Activated CD4-positive, CD25-positive, alpha-beta regulatory T cell (primary cell): Measurements from ENCODE around the gene HELLS.
"Not testable (repeated sequence)": the region's sequence is repeated elsewhere in the genome, so short reads cannot be mapped to it uniquely, and the experiment has no call there.

Source experiments
- DNase-seq, 4 experiments: peaks; one replicate each; lab custom pipeline; 2025; lab: John Stamatoyannopoulos, UW

Gene HELLS

DNA sequence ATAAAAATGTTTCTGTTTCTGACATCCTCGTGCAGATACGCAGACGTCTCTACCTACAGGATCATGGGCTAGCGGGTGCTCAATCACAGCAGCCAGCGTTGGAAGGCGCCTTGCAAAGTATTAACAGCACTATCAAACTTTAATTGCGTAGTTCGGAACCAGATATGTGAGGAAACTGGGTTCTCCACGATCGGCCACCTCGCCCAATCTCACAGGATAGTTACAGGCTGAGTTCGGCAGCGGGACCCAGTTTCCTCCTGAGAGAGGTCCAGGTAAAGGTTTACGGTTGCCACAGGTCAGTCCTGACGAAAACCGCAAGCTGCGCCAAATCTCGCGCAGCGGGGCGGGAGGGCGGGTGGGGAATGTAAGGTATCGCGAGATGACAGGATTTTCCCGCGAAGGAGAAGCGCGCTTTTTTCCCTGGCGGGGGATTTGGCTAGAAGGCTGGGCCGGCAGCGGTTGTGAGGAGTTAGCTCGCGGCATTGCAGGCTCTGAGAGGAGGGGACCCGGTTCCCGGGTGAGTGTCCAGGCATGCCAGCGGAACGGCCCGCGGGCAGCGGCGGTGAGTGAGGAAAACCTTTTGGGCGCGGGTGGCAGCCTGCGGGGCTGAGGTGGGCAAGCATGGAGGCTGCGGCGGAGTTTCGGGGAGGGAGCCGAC lies at the start of gene HELLS:
Gene HELLS, plus strand, starts transcription at position 398 of the 658 bp plus-strand sequence. Its CDS starts 134 bp downstream, at position 532.
- DNase-seq = peak; percentile 40 to 55 (median 51)

DNA sequence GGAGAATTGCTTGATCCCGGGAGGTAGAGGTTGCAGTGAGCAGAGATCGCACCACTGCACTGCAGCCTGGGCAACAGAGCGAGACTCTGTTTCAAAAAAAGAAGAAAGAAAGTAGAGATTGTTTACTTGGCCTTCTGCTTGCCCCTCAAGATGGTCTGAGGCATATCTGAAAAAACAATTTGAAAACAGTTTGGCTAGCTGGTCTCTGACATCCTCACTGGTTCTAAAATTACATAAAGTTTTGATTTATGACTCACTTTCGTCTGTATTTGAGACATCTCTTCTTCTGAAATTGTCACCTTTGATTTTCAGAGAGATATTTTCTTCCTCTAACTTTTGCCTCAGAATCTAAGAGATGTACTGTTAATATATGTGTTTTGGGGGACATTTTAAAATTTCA lies 49.6 kb upstream of the HELLS start:
- DNase-seq = no peak

DNA sequence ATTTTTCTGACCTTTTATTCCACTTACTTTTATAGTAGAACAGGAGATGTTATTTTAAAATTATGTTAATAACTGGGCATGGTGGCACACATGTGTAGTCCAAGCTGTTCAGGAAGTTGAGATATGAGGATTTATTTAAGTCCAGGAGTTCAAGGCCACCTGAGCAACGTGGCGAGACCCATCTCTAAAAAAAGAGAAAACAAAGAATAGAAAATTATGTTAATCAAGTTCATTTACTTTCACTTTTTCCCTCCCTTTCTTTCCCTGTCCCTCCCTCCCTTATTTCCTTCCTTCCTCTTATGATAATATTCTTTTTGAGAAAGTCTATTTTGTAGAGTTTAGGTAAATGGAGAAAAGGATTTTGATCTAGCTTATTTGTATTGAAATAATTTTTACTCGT lies 48.9 kb upstream of the HELLS start:
- no peak for DNase-seq

DNA sequence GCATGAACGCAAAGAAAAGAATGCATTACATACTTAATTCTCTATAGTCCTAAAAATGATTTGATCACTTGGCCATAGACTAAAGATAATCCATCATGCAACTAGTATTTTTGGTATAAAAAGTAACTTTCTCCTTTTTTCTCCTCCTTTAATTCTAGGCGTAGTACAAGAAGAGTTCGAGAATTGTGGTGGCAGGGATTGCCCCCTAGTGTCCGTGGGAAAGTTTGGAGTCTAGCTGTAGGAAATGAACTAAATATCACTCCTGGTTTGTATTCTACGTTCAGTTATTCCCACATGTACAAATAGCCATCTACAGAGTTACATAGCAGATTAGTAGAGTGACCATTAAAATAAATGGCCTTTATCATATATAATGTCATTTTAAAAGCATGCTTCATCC lies 45.5 kb upstream of the HELLS start:
- DNase-seq = no peak

DNA sequence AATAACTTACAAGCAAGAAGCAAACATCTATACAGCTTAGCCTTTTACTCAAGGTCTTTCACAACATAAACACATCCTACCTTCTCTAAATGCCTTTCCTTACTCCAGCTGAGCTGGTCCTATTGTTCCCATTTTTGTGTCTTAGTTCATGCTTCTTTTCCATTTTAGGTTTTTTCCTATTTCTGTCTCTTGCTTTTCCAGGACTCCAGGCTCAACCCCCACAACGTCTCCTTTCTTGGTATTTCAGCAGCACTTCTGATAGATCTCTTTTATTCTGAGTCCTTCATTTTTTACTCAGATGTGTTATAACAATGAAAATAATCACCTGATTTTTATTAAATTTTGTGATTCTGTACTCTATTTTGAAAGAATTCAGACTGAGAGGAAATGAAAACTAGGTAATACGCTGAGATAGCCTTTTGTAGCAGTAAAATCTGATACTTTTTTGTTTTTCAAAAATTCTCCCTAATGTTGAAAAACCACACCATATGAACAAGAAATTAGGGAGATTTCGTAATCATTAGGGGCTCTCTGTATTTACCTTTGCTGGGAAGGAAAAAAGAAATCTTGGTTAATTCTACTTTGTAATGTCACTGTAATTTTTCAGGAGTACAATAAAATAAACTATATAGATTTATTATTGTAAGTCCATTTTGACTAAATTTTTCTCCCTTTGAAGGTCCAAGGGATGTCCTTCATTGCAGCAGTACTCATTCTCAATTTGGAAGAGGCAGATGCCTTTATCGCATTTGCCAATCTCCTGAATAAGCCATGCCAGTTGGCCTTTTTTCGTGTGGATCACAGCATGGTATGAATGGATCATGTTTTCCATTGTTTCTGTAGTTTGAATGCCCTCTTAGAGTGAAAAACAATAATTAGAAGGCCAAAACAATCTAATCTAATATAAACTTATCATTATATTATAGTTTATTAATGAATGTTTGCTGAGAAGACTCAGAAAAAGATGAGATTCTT lies 24.0 kb upstream of the HELLS start:
- no peak for DNase-seq

DNA sequence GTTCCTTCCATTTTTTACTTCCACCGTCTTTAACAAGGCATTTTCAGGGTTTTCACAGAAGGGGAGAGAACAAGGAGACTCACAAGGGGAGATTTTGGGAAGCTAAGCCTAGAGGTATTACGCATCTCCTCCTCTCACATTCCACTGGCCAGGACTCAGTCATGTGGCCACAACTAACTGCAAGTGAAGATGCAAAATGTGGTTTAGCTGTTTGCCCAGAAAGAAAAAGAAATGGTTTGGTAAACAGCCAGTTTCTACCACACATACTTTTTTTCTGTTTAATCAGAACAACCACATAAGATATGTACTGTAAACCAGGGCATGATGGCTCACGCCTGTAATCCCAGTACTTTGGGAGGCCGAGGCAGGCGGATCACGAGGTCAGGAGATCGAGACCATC lies 21.4 kb upstream of the HELLS start:
- DNase-seq = no peak

DNA sequence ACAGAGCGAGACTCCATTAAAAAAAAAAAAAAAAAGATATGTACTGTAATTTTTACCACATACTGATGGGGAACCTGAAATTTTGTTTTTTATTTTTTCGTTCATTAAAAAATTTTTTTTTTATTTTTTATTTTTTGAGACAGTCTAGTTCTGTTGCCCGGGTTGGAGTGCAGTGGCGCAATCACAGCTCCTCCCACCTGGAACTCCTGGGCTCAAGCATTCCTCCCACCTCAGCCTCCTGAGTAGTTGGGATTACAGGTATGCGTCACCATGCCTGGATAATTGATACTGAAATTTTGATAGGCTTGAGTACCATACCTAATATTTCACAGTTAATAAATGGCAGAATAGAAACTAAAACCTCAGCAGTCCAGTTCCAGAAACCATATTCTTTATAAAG lies 20.9 kb upstream of the HELLS start:
- DNase-seq = no peak

DNA sequence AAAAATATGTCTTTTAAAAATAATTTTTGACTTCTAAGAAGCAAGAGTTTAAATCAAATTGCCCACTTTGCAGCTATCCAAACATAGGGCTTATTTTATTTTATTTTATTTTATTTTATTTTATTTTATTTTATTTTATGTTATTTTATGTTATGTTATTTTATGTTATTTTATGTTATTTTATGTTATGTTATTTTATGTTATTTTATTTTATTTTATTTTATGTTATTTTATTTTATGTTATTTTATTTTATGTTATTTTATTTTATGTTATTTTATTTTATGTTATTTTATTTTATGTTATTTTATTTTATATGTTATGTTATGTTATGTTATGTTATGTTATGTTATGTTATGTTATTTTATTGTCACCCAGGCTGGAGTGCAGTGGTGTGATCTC lies 14.0 kb upstream of the HELLS start:
- DNase-seq = not testable (repeated sequence)

DNA sequence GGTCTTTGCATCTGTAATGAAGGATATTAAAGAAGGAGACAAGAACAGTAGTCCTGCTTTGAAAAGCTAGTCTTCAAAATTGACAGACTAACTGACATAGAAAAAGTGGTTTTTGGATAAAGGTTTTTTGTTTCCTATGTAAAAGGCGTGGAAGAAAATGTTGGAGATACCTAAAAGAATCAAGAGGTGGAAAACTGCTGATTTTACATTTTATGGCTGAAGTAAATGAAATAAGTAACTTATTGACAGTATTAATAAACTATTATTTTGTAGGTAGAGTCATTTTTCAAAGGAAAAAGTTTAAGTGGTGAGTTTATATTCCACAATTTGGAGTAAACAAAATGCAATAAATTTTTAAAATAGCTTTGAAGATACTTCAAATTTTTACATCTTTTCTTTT lies 12.6 kb upstream of the HELLS start:
- DNase-seq = no peak

DNA sequence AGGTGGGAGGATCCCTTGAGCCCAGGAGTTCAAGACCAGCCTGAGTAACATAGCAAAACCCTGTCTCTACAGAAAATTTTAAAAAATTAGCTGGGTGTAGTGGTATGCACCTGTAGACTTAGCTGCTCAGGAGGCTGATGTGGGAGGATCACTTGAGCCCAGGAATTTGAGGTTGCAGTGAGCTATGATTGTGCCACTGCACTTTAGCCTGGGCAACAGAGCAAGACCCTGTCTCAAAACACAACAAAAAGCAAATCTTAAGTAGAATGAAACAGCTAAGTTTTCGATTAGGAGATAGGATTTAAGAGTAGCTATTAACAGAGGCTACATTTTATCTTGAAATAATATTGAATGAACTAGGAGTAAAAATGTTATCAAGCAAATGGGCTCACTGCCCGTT lies 3.3 kb upstream of the HELLS start:
- DNase-seq = not testable (repeated sequence)

DNA sequence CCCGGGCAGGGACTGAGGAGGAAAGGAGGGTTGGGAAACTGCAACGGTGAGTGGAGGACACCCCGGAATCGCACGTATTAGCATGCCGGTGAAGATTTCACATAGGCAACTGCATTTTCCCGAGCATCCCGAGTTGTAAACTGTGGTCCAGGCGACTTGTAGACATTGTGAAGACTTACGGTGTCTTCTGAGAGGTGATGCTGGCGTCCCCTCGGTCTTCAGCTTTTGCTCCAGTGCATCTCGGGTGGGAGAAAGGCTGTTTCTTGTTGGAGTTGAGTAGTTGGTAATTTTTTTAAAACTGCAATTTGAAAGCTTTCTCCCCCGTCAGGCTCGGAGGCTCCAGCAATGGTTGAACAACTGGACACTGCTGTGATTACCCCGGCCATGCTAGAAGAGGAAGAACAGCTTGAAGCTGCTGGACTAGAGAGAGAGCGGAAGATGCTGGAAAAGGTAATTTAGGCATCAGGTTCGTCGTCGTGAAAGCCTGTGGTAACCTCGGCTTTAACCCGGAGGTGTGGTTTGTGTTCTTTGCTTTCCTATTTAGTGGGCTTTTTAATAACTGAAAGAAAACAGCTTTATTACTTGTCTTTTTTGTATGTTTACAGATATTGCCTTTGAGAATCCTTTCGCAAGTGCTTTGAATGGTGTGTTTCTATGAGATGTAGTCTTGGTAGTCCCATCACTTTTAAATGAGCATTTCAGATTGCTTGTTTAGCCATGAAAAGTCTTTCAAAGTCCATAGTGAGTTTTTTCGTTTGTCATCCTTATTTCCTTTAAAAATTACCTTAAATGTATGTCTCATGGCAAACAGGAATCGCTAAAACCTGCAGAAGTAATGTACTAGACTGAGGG lies 687 bp downstream of the HELLS start:
- no peak for DNase-seq

DNA sequence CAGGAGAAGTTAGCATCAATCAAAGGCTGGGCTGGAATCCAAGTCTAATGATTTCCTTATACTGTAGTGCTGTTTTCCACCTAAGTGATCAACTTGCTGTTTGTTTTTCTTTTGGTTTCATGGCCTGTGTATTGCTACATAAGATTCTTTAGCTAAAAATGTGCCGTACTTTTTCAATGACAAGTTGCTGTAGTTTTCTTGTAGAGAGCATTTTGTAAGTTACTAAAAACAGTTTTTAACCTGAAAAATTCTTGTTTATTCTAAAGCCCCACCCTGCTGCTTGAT lies 1.3 kb downstream of the HELLS start:
- no peak for DNase-seq

DNA sequence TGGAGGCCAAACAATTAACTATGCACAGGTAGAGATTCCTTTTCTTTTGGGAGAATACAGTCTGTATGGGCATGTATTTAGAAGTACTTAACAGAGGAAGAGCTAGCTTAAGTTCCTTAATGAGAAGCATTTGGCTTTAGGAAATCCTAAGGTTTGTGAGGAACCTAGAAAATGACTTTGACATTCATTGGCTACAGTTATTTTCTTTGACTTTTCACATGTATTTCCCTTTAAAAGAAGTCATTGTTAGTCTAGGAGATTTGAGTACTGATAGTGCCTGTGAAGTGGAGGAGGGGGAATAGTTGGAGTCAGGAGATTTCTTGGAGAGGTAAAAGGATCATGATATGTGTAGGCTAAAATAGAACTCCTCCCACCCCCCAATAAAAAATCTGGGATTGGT lies 3.6 kb downstream of the HELLS start:
- no peak for DNase-seq

DNA sequence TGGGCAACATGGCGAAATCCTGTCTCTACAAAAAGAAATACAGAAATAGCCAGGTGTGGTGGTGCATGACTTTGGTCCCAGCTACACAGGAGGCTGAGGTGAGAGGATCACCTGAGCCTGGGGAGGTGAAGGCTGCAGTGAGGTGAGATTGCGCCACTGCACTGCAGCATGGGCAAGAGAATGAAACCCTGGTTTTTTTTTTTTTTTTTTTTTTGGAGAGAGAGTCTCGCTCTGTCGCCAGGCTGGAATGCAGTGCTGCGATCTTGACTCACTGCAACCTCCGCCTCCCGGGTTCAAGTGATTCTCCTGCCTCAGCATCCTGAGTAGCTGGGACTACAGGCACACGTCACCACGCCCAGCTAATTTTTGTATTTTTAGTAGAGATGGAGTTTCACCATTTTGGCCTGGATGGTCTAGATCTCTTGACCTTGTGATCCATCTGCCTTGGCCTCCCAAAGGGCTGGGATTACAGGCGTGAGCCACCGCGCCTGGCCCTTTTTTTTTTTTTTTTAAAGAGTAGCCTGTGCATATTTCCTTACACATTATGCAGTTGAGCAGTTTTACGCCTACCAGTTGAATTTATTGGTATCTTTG lies 22.2 kb downstream of the HELLS start:
- DNase-seq = not testable (repeated sequence)

DNA sequence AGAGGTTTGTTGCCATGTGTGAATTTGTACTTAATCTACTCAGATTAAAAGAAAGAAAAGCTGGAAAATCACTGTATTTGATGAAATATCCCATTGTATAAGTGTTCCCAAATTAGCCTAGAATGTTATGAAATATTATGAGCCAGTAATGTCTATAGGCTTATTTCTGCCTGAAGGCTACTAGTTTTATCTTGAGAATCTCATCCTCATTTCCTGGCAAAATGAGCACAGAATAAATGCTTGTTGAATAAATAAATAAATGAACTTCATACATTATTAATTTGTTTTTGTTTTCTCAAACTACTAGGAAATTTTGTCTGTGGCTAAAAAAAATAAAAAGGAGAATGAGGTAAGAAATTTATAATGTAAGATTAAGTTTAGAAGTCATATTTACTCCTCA lies 25.5 kb downstream of the HELLS start:
- DNase-seq = no peak

DNA sequence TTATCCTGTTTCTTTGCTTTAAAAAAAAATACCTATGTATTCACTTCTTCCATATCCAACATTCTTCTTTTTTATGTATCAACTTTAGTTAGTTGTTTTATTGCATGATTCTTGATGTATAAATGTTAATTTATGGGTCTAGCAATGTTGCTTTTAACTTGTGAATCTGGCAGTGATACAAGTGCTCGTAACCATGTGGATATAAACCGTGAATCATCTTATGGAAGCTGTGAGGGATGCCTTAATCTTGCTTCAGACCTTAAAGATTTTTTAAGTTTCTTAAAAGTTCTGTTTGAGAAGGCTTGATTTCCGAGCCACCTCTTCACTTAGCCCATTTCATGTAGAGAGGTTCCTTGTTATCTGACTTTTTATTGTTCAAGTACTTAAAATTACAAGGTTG lies 25.9 kb downstream of the HELLS start:
- DNase-seq = no peak

DNA sequence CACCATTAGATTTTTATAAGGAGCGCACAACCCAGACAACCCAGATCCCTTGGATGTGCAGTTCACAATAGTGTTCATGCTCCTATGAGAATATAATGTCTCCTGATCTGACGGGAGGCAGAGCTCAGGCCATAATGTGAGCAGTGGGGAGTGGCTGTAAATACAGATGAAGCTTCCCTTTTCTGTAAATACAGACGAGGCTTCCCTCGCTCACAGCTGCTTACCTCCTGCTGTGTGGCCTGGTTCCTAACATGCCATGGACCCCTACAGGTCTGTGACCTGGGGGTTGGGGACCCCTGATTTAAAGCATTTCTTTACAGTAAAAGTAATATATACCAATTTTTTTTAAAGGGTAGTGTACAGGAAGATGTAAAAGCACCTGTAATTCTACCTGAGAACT lies 33.2 kb downstream of the HELLS start:
- DNase-seq = no peak

DNA sequence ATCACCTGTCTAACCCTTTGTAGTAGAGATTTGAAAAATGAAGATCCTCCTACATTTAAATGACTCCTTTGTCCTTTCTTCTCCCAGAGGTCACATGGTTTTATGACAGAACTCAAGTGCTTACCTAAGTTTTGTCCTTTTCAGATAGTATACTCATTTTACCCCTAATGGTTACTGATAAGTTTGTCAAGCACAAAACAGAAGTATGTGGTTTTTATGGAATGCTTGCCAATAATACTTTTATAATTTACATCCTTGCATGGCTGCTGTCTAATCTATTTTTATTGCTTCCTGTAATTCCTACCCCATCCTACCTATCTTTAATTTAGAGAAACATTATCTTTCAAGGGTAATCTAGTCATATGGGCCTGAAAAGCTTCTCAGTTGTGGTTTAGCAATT lies 37.5 kb downstream of the HELLS start:
- no peak for DNase-seq

DNA sequence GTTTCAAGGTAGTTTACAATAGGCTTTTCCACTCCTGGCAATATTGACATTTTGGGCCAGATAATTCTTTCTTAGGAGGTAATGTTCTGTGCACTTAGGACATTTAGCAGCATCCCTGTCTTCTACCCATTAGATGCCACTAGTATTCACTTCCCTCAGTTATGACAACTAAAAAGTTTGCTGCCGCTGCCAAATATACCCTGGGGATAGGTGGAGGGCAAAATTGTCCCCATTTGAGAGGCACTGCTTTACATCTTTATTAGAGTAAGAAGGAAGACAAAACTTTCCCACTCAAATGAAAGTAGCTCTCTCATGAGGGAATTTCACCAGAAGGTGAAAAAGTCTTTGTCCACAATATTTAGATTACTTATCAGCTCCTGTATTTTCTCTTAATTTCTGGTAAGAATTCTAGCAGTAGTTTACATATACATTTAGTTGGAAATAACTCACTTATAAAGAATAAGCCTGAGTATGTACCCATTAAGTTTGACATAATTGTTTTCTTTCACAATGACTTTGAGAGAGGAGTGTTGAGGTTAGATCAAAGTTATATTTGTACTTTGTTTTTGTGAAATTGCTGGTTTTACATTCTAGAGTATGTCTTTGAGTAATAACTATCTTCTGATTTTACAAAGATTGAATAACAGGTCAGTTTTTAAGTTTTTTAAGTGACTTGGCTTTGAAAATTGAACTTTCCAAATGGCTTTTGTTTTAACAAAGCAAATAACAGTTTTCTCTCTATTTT lies 46.0 kb downstream of the HELLS start:
- no peak for DNase-seq

DNA sequence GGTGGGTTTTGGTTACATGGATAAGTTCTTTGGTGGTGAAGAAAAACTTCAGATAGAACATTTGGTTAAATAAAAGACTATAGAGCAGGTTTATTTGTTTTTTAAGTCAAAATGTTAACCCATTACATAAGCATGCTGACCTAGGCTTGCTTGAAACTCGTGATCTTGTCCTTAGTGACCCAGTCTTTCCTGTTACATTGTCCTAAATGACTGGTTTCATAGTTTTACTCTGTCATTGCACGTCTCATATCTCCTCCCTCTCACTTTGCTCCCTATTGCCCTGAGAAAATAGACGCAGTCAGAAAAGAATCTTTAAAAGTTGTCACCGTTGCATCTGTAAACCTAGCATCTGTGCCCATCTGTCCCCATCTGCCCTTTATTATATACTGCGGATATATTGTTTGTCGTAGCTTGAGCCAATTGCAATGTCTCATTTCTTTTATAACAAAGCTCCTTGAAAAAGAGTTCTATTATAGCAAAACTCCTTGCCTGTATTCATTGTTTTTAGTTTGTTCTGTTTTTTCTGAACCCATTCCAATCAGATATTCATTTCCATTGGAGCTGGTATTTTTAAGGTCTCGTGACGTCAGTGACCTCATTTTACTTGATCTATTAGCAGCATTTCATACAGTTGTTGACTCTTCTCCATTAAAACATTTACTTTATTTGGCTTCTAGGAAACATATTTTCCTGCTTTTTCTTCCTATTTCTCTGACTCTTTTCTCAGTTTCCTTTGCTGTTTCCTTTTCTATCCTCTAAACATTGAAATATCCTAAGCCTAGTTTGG lies 57.3 kb downstream of the HELLS start:
- no peak for DNase-seq

DNA sequence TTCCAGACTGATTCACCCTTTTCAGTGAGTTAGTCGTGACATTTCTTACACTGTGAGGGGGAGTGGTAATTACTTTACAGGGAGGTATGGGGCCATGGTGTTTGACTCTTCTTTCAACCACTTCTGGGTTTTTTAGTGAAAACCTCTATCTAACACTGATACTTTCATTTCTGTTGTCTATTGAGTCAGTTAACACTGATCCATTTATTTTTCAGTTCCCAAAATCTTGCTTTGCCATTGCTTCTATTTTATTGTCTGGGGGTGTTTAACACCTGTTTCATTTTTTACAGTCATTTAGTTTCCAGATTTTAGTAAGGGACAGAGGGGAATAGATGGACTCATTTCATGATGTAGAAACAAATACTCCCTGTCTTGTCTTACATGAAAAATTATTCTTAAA lies 61.5 kb downstream of the HELLS start:
- no peak for DNase-seq
